Natural killer cell (primary cell): ENCODE measurements around the gene EEF2K. TPM values are rescaled to one million over a fixed set of nuclear protein-coding genes. Genes with fewer than 3 reads are reported as not detected.

Experiments used
- ATAC-seq, 3 donors: fragments of 150-1000 bp in 2 of 3; fragments of 200-7000 bp in 1 of 3; cut with Tn5 transposase; 1 replicate in 1 of 3; 2 replicates in 2 of 3; pipeline ENCODE4 v1.10.0; 2021; ENCODE audit warnings: mild to moderate bottlenecking in 2 of 3, moderate library complexity in 2 of 3
- DNase-seq, 2 donors: peaks; one replicate each; pipeline versions ENCODE4 v3.0.0 to v3.0.0-alpha.2; 2013 to 2021; ENCODE audit warnings: mixed read lengths in 1 of 2
- H3K27ac ChIP-seq: one replicate; pipeline ENCODE4 v1.5.1; 2013; ENCODE audit warnings: mild to moderate bottlenecking, low read length
- H3K27me3 ChIP-seq: one replicate; pipeline ENCODE4 v1.6.1; 2013; ENCODE audit warnings: low read length; ENCODE audit not compliant: control insufficient read depth, insufficient read depth
- H3K36me3 ChIP-seq: one replicate; pipeline ENCODE4 v1.6.1; 2013; ENCODE audit warnings: low read length; ENCODE audit not compliant: control insufficient read depth, insufficient read depth
- H3K4me1 ChIP-seq: one replicate; pipeline ENCODE4 v1.6.1; 2013; ENCODE audit warnings: low read length; ENCODE audit not compliant: control insufficient read depth, insufficient read depth
- H3K4me3 ChIP-seq: one replicate; pipeline ENCODE4 v1.5.1; 2013; ENCODE audit warnings: low read length
- H3K9me3 ChIP-seq: one replicate; pipeline ENCODE4 v1.6.1; 2013; ENCODE audit warnings: low read length; ENCODE audit not compliant: control insufficient read depth, insufficient read depth
- H3K27ac Mint-ChIP-seq, 2 donors: one replicate each; pipeline ENCODE4 v1.8.0; 2022; ENCODE audit warnings: mild to moderate bottlenecking in 2 of 2, mixed read lengths in 2 of 2, moderate library complexity in 1 of 2
- H3K27me3 Mint-ChIP-seq, 2 donors: one replicate each; pipeline ENCODE4 v1.8.0; 2022; ENCODE audit warnings: low read depth in 2 of 2, mixed read lengths in 2 of 2
- H3K36me3 Mint-ChIP-seq: one replicate; pipeline ENCODE4 v1.8.0; 2022; ENCODE audit warnings: mixed read lengths
- H3K4me1 Mint-ChIP-seq, 2 donors: one replicate each; pipeline ENCODE4 v1.8.0; 2022; ENCODE audit warnings: mixed read lengths in 2 of 2
- H3K4me3 Mint-ChIP-seq: one replicate; pipeline ENCODE4 v1.8.0; 2022; ENCODE audit warnings: mild to moderate bottlenecking, moderate library complexity, mixed read lengths
- H3K9me3 Mint-ChIP-seq, 2 donors: one replicate each; pipeline ENCODE4 v1.8.0; 2022; ENCODE audit warnings: mixed read lengths in 2 of 2
- WGBS: methylation state at CpG from one replicate; pipeline ENCODE4 v1.1.7; 2013; ENCODE audit warnings: missing lambda C conversion rate; ENCODE audit not compliant: insufficient coverage; 5-methylcytosine and 5-hydroxymethylcytosine counted together
- intact Hi-C: fragments of 100-400 bp; cut with micrococcal nuclease; formaldehyde crosslinking; loops from one replicate; pipeline ENCODE4 v1.14.2; 2022
- total RNA-seq, 4 donors: library from RNA; stranded (reverse); fragments of 120-200 nt in 1 of 4; gene quantifications; one replicate each; pipeline versions ENCODE4 v1.2.3 to v1.2.4, GENCODE V29; 2013 to 2022
- TF ChIP-seq, protein P1 (sequence below): fragments of 200-600 bp; IDR thresholded peaks from one replicate; pipeline ENCODE4 v1.8.0; 2022; ENCODE audit warnings: antibody characterized with exemption

The EEF2K gene
- total RNA-seq, 3 donors from 2014 or later (not counting 1 experiment from before 2014, with no cell fraction given) = 12.6 to 33.5 (median 22.9) TPM

GRCh38 chr16:22318690-22319358 lies 112.7 kb downstream of the EEF2K start:
- peaks cover 5 to 6% of the 10 kb centered on the region in 2 donors for H3K4me1 Mint-ChIP-seq
- 95% methylated on average over 14 of the region's 18 CpGs for WGBS
- H3K4me3 ChIP-seq = no peak overlapping the region
- H3K27me3 Mint-ChIP-seq = no peaks in the 10 kb centered on the region
- peaks cover 9% of the 10 kb centered on the region for H3K36me3 Mint-ChIP-seq
- intact Hi-C loops = no loop called here
- no peaks in the 10 kb centered on the region for H3K4me1 ChIP-seq
- no peak overlapping the region for H3K4me3 Mint-ChIP-seq
- H3K27ac Mint-ChIP-seq = no peak overlapping the region
- H3K27ac ChIP-seq = no peak overlapping the region
- H3K9me3 ChIP-seq = no peaks in the 10 kb centered on the region
- no peaks in the 10 kb centered on the region for H3K27me3 ChIP-seq
- H3K9me3 Mint-ChIP-seq = no peaks in the 10 kb centered on the region
- H3K36me3 ChIP-seq = peaks cover 66% of the 10 kb centered on the region
- DNase-seq (peak; percentile 43 to 73), ATAC-seq (peak in 2 of 3 donors; percentile 45 to 53)
- TF ChIP-seq, protein P1, sequence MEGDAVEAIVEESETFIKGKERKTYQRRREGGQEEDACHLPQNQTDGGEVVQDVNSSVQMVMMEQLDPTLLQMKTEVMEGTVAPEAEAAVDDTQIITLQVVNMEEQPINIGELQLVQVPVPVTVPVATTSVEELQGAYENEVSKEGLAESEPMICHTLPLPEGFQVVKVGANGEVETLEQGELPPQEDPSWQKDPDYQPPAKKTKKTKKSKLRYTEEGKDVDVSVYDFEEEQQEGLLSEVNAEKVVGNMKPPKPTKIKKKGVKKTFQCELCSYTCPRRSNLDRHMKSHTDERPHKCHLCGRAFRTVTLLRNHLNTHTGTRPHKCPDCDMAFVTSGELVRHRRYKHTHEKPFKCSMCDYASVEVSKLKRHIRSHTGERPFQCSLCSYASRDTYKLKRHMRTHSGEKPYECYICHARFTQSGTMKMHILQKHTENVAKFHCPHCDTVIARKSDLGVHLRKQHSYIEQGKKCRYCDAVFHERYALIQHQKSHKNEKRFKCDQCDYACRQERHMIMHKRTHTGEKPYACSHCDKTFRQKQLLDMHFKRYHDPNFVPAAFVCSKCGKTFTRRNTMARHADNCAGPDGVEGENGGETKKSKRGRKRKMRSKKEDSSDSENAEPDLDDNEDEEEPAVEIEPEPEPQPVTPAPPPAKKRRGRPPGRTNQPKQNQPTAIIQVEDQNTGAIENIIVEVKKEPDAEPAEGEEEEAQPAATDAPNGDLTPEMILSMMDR = peak; percentile 69

DNA sequence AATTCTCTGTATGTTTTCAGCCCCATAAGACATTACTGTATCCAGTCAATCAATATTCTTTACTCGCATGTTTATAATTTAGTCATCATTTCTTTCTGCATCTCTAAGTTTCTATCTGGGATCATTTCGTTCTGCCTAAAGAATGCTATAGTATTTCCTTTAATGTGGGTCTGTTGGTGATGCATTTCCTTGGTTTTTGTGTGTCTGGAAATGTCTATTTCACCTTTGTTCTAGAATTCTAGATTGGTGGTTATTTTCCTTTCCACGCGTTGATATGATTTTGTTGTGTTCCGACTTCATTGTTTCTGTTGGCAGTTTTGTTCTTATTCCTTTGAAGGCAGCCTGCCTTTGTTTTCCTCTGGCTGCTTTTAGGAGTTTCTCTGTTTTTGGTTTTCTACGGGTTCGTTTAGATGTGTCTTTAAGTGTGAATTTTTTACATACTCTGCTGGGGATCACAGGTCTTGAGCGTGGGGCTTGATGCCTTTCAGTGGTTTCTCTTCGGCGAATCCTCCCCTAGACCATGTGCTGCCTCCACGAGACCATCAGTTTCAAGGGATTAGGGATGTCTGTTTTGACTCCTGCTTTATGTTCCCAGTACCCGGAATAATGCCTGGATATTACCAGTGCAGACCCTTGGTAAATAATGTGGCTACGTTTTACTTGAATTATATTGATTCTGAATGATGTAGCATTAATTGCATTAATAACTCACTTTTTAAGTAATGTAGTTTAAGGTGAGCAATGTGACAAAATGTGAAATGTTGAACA lies 114.7 kb downstream of the EEF2K start:
- Histone ChIP-seq H3K36me3 (peaks cover 74% of the 10 kb centered on the region), H3K9me3 (no peaks in the 10 kb centered on the region), H3K4me3 (no peak overlapping the region), H3K4me1 (no peaks in the 10 kb centered on the region), H3K27me3 (no peaks in the 10 kb centered on the region), H3K27ac (no peak overlapping the region)
- WGBS = 91% methylated on average over 13 of the region's 13 CpGs
- intact Hi-C loops = no loop called here
- Mint-ChIP-seq H3K27ac (no peak overlapping the region), H3K9me3 (no peaks in the 10 kb centered on the region), H3K36me3 (peaks cover 9% of the 10 kb centered on the region), H3K4me1 (peaks cover 5 to 6% of the 10 kb centered on the region in 2 donors), H3K27me3 (no peaks in the 10 kb centered on the region), H3K4me3 (no peak overlapping the region)
- DNase-seq = no peak
- TF ChIP-seq, protein P1 = no peak
- no peak for ATAC-seq

- Histone ChIP-seq H3K9me3 (no peaks in the 10 kb centered on the region), H3K36me3 (peaks cover 73% of the 10 kb centered on the region), H3K27me3 (no peaks in the 10 kb centered on the region), H3K4me1 (no peaks in the 10 kb centered on the region), H3K27ac (no peak overlapping the region), H3K4me3 (no peak overlapping the region)
- Mint-ChIP-seq H3K4me3 (no peak overlapping the region), H3K36me3 (peaks cover 9% of the 10 kb centered on the region), H3K27me3 (no peaks in the 10 kb centered on the region), H3K27ac (no peak overlapping the region), H3K9me3 (no peaks in the 10 kb centered on the region), H3K4me1 (peaks cover 5 to 6% of the 10 kb centered on the region in 2 donors)
- TF ChIP-seq, protein P1 = peak; percentile 90
- DNase-seq = peak; percentile 49 to 90
- peak; percentile 71 to 78 (median 75) for ATAC-seq
- WGBS = 75% methylated on average over 16 of the region's 16 CpGs
- intact Hi-C loops = no loop called here
Measured at GRCh38 chr16:22321340-22322001, 115.4 kb downstream of the EEF2K start.
